Tibial nerve (tissue), 4 donors: ENCODE results near the gene ZBTB21. TPM values are rescaled to one million over a fixed set of nuclear protein-coding genes. Genes with fewer than 3 reads are reported as not detected.
A peak's percentile ranks its signal among the peaks of the same experiment; 100 is the strongest.

Experiments used
- DNase-seq, 2 donors: peaks; one replicate each; pipeline ENCODE4 v3.0.0-alpha.2; 2019; ENCODE audit warnings: low spot score in 2 of 2
- H3K27ac ChIP-seq, 4 donors: fragments of 200-600 bp; sonication (generic) in 3 of 4; one replicate each; pipeline ENCODE4 v1.5.1; 2017 to 2019; ENCODE audit warnings: mild to moderate bottlenecking in 1 of 4
- H3K27me3 ChIP-seq, 2 donors: fragments of 200-600 bp; sonication (generic) in 1 of 2; one replicate each; pipeline versions ENCODE4 v1.5.1 to v1.6.0; 2017 to 2019
- H3K36me3 ChIP-seq, 3 donors: fragments of 200-600 bp; sonication (generic); one replicate each; pipeline ENCODE4 v1.5.1; 2018 to 2019
- H3K4me1 ChIP-seq, 4 donors: fragments of 200-600 bp; sonication (generic) in 3 of 4; one replicate each; pipeline ENCODE4 v1.5.1; 2017 to 2019
- H3K4me3 ChIP-seq, 4 donors: fragments of 200-600 bp; sonication (generic) in 3 of 4; one replicate each; pipeline ENCODE4 v1.5.1; 2017 to 2019; ENCODE audit warnings: mild to moderate bottlenecking in 1 of 4, moderate library complexity in 1 of 4
- H3K9me3 ChIP-seq, 4 donors: fragments of 200-600 bp; sonication (generic) in 3 of 4; one replicate each; pipeline ENCODE4 v1.5.1; 2017 to 2019
- EP300 ChIP-seq, 2 donors: sonication (generic); formaldehyde crosslinking; IDR thresholded peaks; one replicate each; pipeline ENCODE4 v1.6.1; 2017; ENCODE audit warnings: antibody characterized with exemption in 2 of 2, mild to moderate bottlenecking in 1 of 2
- POLR2A ChIP-seq, 2 donors: fragments of 450-650 bp; IDR thresholded peaks; one replicate each; pipeline ENCODE4 v1.6.1; 2017; ENCODE audit warnings: antibody characterized with exemption in 2 of 2, mild to moderate bottlenecking in 2 of 2, moderate library complexity in 2 of 2
- WGBS, 2 donors: methylation state at CpG; one replicate each; pipeline ENCODE4 v1.1.5; 2018; 5-methylcytosine and 5-hydroxymethylcytosine counted together
- total RNA-seq, 4 donors: library from RNA; depleted of rRNA; stranded (reverse); fragments of >200 nt; gene quantifications; one replicate each; pipeline ENCODE4 v1.1.0, GENCODE V29; 2016
- TF ChIP-seq, protein P1 (sequence below), 5 experiments: fragments of 200-600 bp in 3 of 5; fragments of 450-650 bp in 2 of 5; sonication (generic) in 3 of 5; IDR thresholded peaks; one replicate each; pipeline ENCODE4 v1.5.1; 2016 to 2019; ENCODE audit warnings: antibody characterized with exemption in 5 of 5, mild to moderate bottlenecking in 3 of 5, moderate library complexity in 2 of 5

The ZBTB21 gene
- total RNA-seq, 4 donors from 2014 or later, result 9.4 to 13.8 (median 10.6) TPM

DNA sequence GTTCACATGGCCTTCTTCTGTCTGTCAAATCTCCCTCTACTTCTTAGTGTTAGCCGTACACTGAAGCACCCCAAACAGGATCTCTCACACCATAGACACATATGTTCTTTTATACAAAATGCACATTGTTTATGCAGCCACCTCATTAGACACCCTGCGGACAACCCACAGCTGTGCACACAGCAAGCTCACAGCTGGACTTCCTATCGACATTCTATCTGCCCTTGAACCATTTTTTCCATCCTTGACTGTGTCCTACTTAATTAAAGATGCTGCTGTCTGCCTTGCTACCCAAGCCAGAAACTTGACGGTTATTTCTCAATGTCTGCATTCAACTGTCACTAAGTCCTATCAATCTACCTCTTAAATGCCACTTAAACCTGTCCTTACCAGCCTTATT lies 3.2 kb upstream of the ZBTB21 start:
- Histone ChIP-seq H3K27ac (no peak overlapping the region), H3K9me3 (peaks cover 0 to 3% (median 0%) of the 10 kb centered on the region in 4 donors), H3K36me3 (no peaks in the 10 kb centered on the region), H3K4me3 (no peak overlapping the region), H3K27me3 (no peaks in the 10 kb centered on the region), H3K4me1 (peaks cover 0 to 16% (median 12%) of the 10 kb centered on the region in 4 donors)
- TF ChIP-seq POLR2A (IDR thresholded peaks at IDR 0.05), result no peak
- TF ChIP-seq, protein P1, sequence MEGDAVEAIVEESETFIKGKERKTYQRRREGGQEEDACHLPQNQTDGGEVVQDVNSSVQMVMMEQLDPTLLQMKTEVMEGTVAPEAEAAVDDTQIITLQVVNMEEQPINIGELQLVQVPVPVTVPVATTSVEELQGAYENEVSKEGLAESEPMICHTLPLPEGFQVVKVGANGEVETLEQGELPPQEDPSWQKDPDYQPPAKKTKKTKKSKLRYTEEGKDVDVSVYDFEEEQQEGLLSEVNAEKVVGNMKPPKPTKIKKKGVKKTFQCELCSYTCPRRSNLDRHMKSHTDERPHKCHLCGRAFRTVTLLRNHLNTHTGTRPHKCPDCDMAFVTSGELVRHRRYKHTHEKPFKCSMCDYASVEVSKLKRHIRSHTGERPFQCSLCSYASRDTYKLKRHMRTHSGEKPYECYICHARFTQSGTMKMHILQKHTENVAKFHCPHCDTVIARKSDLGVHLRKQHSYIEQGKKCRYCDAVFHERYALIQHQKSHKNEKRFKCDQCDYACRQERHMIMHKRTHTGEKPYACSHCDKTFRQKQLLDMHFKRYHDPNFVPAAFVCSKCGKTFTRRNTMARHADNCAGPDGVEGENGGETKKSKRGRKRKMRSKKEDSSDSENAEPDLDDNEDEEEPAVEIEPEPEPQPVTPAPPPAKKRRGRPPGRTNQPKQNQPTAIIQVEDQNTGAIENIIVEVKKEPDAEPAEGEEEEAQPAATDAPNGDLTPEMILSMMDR (IDR thresholded peaks at IDR 0.05), result no peak
- no peak for TF ChIP-seq EP300 (IDR thresholded peaks at IDR 0.05)
- DNase-seq, result no peak
- 84 to 92% methylated on average over 4 of the region's 4 CpGs for WGBS, 2 donors

DNA sequence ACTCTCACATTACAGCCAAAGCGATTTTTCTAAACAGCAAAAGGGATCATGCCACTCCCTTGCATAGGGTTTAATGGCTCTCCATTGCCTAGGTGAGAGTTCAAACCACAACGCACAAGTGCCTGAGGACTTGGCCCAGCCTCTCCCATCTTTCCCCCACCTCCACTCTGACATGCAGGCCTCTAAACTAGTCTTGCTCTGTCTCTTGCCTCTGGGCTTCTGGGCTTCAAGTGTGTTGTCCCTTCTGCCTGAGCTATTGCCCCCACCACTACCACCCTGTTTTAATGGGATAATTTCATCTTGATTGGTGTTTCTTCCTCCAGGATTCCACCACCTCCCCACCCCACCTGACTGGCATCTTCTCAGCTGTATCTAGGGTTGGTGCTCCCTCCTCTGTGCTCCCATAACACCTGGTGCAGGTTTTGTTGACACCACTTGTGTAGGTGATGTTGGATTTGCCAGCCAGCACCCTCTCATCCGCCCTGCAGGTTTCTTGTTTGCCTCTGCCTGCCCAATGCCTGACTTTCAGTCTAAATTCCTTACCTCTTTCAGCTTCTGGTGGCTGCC lies 2.7 kb upstream of the ZBTB21 start:
- no peaks in the 10 kb centered on the region for H3K27me3 ChIP-seq
- no peak overlapping the region for H3K27ac ChIP-seq
- H3K4me3 ChIP-seq, result no peak overlapping the region
- H3K4me1 ChIP-seq, result peaks cover 0 to 20% (median 12%) of the 10 kb centered on the region in 4 donors
- 89 to 96% methylated on average over 3 of the region's 3 CpGs for WGBS, 2 donors
- DNase-seq, result no peak
- no peaks in the 10 kb centered on the region for H3K36me3 ChIP-seq
- TF ChIP-seq EP300 (IDR thresholded peaks at IDR 0.05), result no peak
- no peak for TF ChIP-seq POLR2A (IDR thresholded peaks at IDR 0.05)
- TF ChIP-seq, protein P1 (IDR thresholded peaks at IDR 0.05), result no peak
- H3K9me3 ChIP-seq, result peaks cover 0 to 3% (median 0%) of the 10 kb centered on the region in 4 donors

DNA sequence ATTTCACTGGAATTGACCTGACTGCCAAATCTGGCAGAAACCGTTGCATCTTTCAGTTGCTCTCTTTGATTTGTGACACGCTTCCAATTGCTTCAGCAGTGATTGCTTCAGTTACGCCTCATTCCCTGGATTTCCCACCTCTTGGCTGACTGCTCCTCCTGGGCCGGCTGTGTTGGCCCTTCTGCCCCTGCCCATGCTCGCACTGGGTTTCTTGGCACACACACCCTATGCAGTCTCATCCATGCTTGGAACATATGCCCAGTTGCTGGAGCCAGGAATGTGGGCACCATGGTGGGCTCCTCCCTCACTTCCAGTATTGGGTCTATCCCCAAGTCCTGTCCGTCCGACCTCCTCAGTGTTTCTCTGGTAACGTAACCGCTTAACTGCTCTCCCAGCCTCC lies 2.2 kb upstream of the ZBTB21 start:
- no peak for DNase-seq

DNA sequence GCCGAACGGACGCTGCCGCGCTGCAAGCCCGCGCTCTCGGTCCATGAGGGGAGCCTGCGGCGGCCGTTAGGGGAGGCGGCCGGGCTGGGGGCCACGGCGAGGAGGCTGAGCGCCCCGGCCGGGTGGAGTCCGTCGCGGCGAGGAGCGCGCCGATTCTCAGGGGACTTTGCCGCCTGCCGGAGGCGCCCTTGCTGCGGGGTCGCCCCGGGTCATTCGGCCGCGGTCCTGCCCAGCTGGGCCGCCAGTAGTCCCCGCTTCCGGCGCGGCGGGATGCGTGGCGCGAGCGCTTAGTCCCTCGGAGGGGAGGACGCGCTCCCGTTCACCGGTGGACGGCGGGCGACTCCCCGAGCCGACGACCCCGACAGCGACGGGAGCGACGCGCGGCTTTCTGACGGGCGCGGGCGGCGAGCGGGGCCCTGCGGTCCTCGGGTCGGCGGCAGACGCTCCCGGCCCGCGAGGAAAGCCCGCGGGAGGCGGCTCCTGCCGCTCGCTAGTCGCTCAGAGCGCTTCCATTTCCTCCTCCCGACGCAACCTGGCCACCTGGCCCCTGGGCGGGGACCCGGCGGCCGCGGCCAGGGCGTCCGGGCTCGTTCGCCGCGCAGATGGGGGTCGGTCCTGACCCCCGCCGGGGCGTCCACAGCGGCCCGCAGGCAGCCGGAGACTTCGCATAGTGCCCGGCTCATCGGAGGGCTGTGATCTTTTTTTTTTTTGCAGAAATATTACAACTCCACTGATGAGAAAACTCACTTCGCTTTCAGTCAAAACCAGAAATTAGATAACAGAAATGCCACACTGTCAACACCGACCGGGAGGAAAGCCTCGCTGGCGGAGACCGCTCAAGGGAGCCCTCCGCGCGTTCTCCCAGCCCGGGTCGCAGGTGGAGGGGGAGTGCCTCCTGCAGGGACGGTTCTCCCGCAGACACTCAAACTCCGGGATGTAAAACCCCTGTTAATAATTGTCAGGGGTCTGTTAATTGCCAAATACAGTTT lies 641 bp upstream of the ZBTB21 start:
- 2 to 3% methylated on average over 38 to 85 of the region's 120 CpGs for whole genome bisulfite sequencing, 2 donors
- no peaks in the 10 kb centered on the region for H3K36me3 ChIP-seq

More for the DNA sequence above, 2.2 kb upstream of the ZBTB21 start:
- Histone ChIP-seq H3K27ac (no peak overlapping the region), H3K27me3 (no peaks in the 10 kb centered on the region), H3K4me3 (no peak overlapping the region), H3K4me1 (peaks cover 0 to 24% (median 12%) of the 10 kb centered on the region in 4 donors), H3K36me3 (no peaks in the 10 kb centered on the region), H3K9me3 (peaks cover 0 to 3% (median 0%) of the 10 kb centered on the region in 4 donors)
- TF ChIP-seq, protein P1 (IDR thresholded peaks at IDR 0.05), result no peak
- TF ChIP-seq POLR2A (IDR thresholded peaks at IDR 0.05), result no peak
- no peak for TF ChIP-seq EP300 (IDR thresholded peaks at IDR 0.05)
- 88 to 92% methylated on average over 9 of the region's 9 CpGs for WGBS, 2 donors

More for the DNA sequence above, 641 bp upstream of the ZBTB21 start:
- no peaks in the 10 kb centered on the region for H3K27me3 ChIP-seq
- DNase-seq, result no peak
- H3K27ac ChIP-seq, result peak overlapping the region; percentile 93 to 98 (median 97)
- TF ChIP-seq, protein P1 (IDR thresholded peaks at IDR 0.05), result peak in 3 of 5 experiments; percentile 5 to 45 (median 24)
- no peak for TF ChIP-seq POLR2A (IDR thresholded peaks at IDR 0.05)
- peaks cover 0 to 3% (median 0%) of the 10 kb centered on the region in 4 donors for H3K9me3 ChIP-seq
- H3K4me3 ChIP-seq, result peak overlapping the region; percentile 44 to 94 (median 82)
- peaks cover 0 to 24% (median 12%) of the 10 kb centered on the region in 4 donors for H3K4me1 ChIP-seq
